H9 (cell line): ENCODE measurements around the gene JAG1. TPM values are rescaled to one million over a fixed set of nuclear protein-coding genes. Genes with fewer than 3 reads are reported as not detected.
A peak's percentile ranks its signal among the peaks of the same experiment; 100 is the strongest.

Source experiments
- DNase-seq: peaks from one replicate; pipeline ENCODE4 v3.0.0-alpha.2; 2017
- H2AFZ ChIP-seq: one replicate; pipeline ENCODE4 v1.6.1; 2013; ENCODE audit warnings: mild to moderate bottlenecking, low read length, control low read depth, moderate library complexity
- H2AK5ac ChIP-seq: 2 replicates; pipeline ENCODE4 v1.6.1; 2013; ENCODE audit warnings: low read length, control low read depth, mixed read lengths; ENCODE audit not compliant: insufficient read length
- H2BK120ac ChIP-seq: one replicate; pipeline ENCODE4 v1.6.1; 2013; ENCODE audit warnings: low read depth, mild to moderate bottlenecking, low read length, control low read depth, inconsistent platforms; ENCODE audit not compliant: poor library complexity, severe bottlenecking
- H2BK12ac ChIP-seq: 2 replicates; pipeline ENCODE4 v1.6.1; 2013; ENCODE audit warnings: low read length, control low read depth, mixed read lengths, low read depth; ENCODE audit not compliant: insufficient read length
- H2BK15ac ChIP-seq: 2 replicates; pipeline ENCODE4 v1.6.1; 2013; ENCODE audit warnings: low read depth, low read length, control low read depth
- H2BK20ac ChIP-seq: one replicate; pipeline ENCODE4 v1.6.1; 2013; ENCODE audit warnings: low read depth, mild to moderate bottlenecking, low read length, control low read depth, inconsistent platforms; ENCODE audit not compliant: poor library complexity, severe bottlenecking
- H2BK5ac ChIP-seq: 2 replicates; pipeline ENCODE4 v1.6.1; 2013; ENCODE audit warnings: low read length, control low read depth, mixed read lengths; ENCODE audit not compliant: insufficient read length
- H3K14ac ChIP-seq: 2 replicates; pipeline ENCODE4 v1.6.1; 2013; ENCODE audit warnings: low read length, control low read depth; ENCODE audit not compliant: insufficient read depth
- H3K18ac ChIP-seq: 2 replicates; pipeline ENCODE4 v1.6.1; 2013; ENCODE audit warnings: low read depth, mild to moderate bottlenecking, mixed read lengths, low read length, control low read depth; ENCODE audit not compliant: insufficient read length
- H3K23ac ChIP-seq: 2 replicates; pipeline ENCODE4 v1.6.1; 2013; ENCODE audit warnings: low read length, control low read depth, mixed read lengths, low read depth; ENCODE audit not compliant: insufficient read length
- H3K23me2 ChIP-seq: 2 replicates; pipeline ENCODE4 v1.6.1; 2013; ENCODE audit warnings: low read depth, mild to moderate bottlenecking, mixed read lengths, low read length, control low read depth; ENCODE audit not compliant: insufficient read length, poor library complexity, severe bottlenecking
- H3K27ac ChIP-seq: 2 replicates; pipeline ENCODE4 v1.5.1; 2013; ENCODE audit warnings: low read length, control low read depth, mixed read lengths, low read depth; ENCODE audit not compliant: insufficient read length
- H3K27me3 ChIP-seq: 2 replicates; pipeline ENCODE4 v1.6.1; 2013; ENCODE audit warnings: low read length, control low read depth, inconsistent platforms; ENCODE audit not compliant: insufficient read depth
- H3K4ac ChIP-seq: 2 replicates; pipeline ENCODE4 v1.6.1; 2013; ENCODE audit warnings: low read depth, mild to moderate bottlenecking, control low read depth, inconsistent platforms, low read length, moderate library complexity
- H3K4me1 ChIP-seq: 2 replicates; pipeline ENCODE4 v1.6.1; 2013; ENCODE audit warnings: low read length, control low read depth, inconsistent platforms; ENCODE audit not compliant: insufficient read depth
- H3K4me2 ChIP-seq: 2 replicates; pipeline ENCODE4 v1.6.1; 2013; ENCODE audit warnings: low read length, control low read depth, mixed read lengths; ENCODE audit not compliant: insufficient read length, insufficient read depth
- H3K56ac ChIP-seq: 2 replicates; pipeline ENCODE4 v1.6.1; 2013; ENCODE audit warnings: low read depth, mild to moderate bottlenecking, mixed read lengths, low read length, control low read depth; ENCODE audit not compliant: insufficient read length
- H3K79me1 ChIP-seq: 2 replicates; pipeline ENCODE4 v1.6.1; 2013; ENCODE audit warnings: low read depth, mild to moderate bottlenecking, moderate library complexity, low read length, control low read depth, inconsistent platforms; ENCODE audit not compliant: insufficient read depth, poor library complexity, severe bottlenecking
- H3K79me2 ChIP-seq: 2 replicates; pipeline ENCODE4 v1.6.1; 2013; ENCODE audit warnings: low read length, control low read depth, inconsistent platforms; ENCODE audit not compliant: insufficient read depth
- H3K9ac ChIP-seq: 2 replicates; pipeline ENCODE4 v1.6.1; 2013; ENCODE audit warnings: low read length, control low read depth, mixed read lengths; ENCODE audit not compliant: insufficient read length; ENCODE audit errors: extremely low read depth
- H3K9me3 ChIP-seq: one replicate; pipeline ENCODE4 v1.6.1; 2013; ENCODE audit warnings: low read depth, low read length, inconsistent platforms; ENCODE audit not compliant: control insufficient read depth
- H3T11ph ChIP-seq: one replicate; pipeline ENCODE4 v1.6.1; 2013; ENCODE audit warnings: mild to moderate bottlenecking, low read length, control low read depth, inconsistent platforms
- H4K20me1 ChIP-seq: one replicate; pipeline ENCODE4 v1.6.1; 2013; ENCODE audit not compliant: control insufficient read depth, insufficient read length, insufficient read depth
- H4K5ac ChIP-seq: 2 replicates; pipeline ENCODE4 v1.6.1; 2013; ENCODE audit warnings: low read depth, mild to moderate bottlenecking, mixed read lengths, low read length, control low read depth; ENCODE audit not compliant: insufficient read length
- H4K8ac ChIP-seq: replicated peaks from 2 replicates; pipeline ENCODE4 v1.6.1; 2013; ENCODE audit warnings: low read length, control low read depth, mixed read lengths, low read depth; ENCODE audit not compliant: insufficient read length
- H4K91ac ChIP-seq: 2 replicates; pipeline ENCODE4 v1.6.1; 2013; ENCODE audit warnings: low read depth, mild to moderate bottlenecking, moderate library complexity, mixed read lengths, low read length, control low read depth; ENCODE audit not compliant: insufficient read length
- H3K27ac Mint-ChIP-seq, 3 experiments: 2 replicates in 2 of 3; 3 replicates in 1 of 3; pipeline ENCODE4 v1.8.0; 2020 to 2021; ENCODE audit warnings: mixed read lengths in 3 of 3, mild to moderate bottlenecking in 1 of 3, moderate library complexity in 1 of 3
- H3K27me3 Mint-ChIP-seq: 2 replicates; pipeline ENCODE4 v1.8.0; 2021; ENCODE audit warnings: low read depth, mild to moderate bottlenecking, moderate library complexity, mixed read lengths
- H3K36me3 Mint-ChIP-seq, 3 experiments: 2 replicates in 2 of 3; 3 replicates in 1 of 3; pipeline ENCODE4 v1.8.0; 2020 to 2021; ENCODE audit warnings: low read depth in 3 of 3, mixed read lengths in 3 of 3; ENCODE audit not compliant: insufficient read depth in 1 of 3
- H3K4me1 Mint-ChIP-seq, 2 experiments: 2 replicates each; pipeline ENCODE4 v1.8.0; 2020; ENCODE audit warnings: mixed read lengths in 2 of 2
- H3K4me3 Mint-ChIP-seq, 2 experiments: 2 replicates in 1 of 2; 3 replicates in 1 of 2; pipeline ENCODE4 v1.8.0; 2020 to 2021; ENCODE audit warnings: mild to moderate bottlenecking in 2 of 2, mixed read lengths in 2 of 2, moderate library complexity in 1 of 2
- H3K9me3 Mint-ChIP-seq, 2 experiments: 2 replicates in 1 of 2; 3 replicates in 1 of 2; pipeline ENCODE4 v1.8.0; 2020; ENCODE audit warnings: mild to moderate bottlenecking in 2 of 2, mixed read lengths in 2 of 2, moderate library complexity in 1 of 2
- WGBS: extraction: QIAGEN DNeasy Blood & Tissue Kit; methylation state at CpG from one replicate; pipeline ENCODE4 v1.1.7; 2013; ENCODE audit warnings: missing lambda C conversion rate, low lambda C conversion rate, mixed read lengths; ENCODE audit not compliant: insufficient read length; ENCODE audit errors: extremely low coverage; 5-methylcytosine and 5-hydroxymethylcytosine counted together
- total RNA-seq: library from RNA; stranded (reverse); gene quantifications from 2 replicates; pipeline ENCODE4 v1.2.1, GENCODE V29; 2021
- TF ChIP-seq, protein P1 (sequence below): fragments of 200-600 bp; sonication (generic); conservative IDR thresholded peaks from 3 replicates; pipeline ENCODE4 v1.8.0; 2021; ENCODE audit warnings: antibody characterized with exemption, mild to moderate bottlenecking

JAG1 gene
- total RNA-seq, 1 experiment from 2014 or later = 58.1 TPM

DNA sequence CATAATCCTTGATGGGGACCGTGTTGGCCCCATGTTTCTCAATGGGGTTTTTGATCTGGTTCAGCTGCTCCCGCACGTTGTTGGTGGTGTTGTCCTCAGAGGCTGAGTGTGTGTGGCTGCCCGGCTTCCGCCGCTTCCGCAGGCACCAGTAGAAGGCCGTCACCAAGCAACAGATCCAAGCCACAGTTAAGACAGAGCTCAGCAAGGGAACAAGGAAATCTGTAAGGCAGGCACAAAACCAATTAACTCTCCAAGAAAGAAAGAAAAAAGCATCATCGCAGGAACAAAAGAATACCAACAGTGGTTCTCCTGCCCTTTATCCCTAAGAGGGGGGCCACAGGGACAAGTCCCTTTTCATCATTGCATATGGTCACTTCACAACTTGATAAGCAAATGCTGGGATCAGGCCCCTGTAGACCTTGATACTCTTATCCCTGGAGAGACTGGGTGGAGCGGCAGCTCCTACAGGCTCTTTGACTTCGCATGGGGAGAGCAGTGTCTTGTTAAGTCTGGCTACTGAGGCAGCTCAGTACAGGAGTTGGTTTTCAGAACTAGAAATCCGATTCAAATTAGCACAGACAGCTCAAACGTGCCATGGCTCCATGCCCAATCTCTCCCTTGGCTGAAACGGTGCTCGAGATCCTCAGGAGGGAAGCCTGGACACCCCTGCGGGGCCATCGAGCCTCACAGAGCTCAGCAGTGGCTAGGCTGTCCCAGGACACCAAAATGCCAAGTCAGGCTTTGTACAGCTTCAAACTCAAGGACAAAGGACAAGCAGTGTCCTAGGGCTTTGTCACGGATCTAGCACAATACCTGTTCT lies 33.9 kb downstream of the JAG1 start:
- H3K23ac ChIP-seq = no peak overlapping the region
- H3K4me2 ChIP-seq = no peak overlapping the region

More for the DNA sequence above, 33.9 kb downstream of the JAG1 start:
- H3K14ac ChIP-seq = no peak overlapping the region
- DNase-seq = no peak
- Mint-ChIP-seq H3K27me3 (no peaks in the 10 kb centered on the region; the same call in none of the 2 replicates), H3K4me1 (peaks cover 43 to 53% of the 10 kb centered on the region in 2 experiments), H3K9me3 (no peaks in the 10 kb centered on the region), H3K4me3 (no peak overlapping the region), H3K36me3 (peaks cover 48 to 80% (median 65%) of the 10 kb centered on the region in 3 experiments), H3K27ac (peak overlapping the region; percentile 4 to 66 (median 10); a peak in 3 of 7 replicates)
- no peaks in the 10 kb centered on the region for H3K23me2 ChIP-seq
- no peak overlapping the region for H3K9ac ChIP-seq
- H2BK12ac ChIP-seq = no peak overlapping the region
- H3K27ac ChIP-seq = no peak overlapping the region
- no peak overlapping the region for H2BK20ac ChIP-seq
- no peaks in the 10 kb centered on the region for H3K79me1 ChIP-seq
- no peak overlapping the region for H4K8ac ChIP-seq
- no peak overlapping the region for H4K5ac ChIP-seq
- no peak overlapping the region for H2BK15ac ChIP-seq
- H3K9me3 ChIP-seq = no peaks in the 10 kb centered on the region
- H3K18ac ChIP-seq = no peak overlapping the region
- H2BK120ac ChIP-seq = no peak overlapping the region
- no peak overlapping the region for H2AK5ac ChIP-seq
- no peaks in the 10 kb centered on the region for H3K79me2 ChIP-seq
- WGBS = no CpG with 5 or more reads among the region's 18 CpGs
- no peak overlapping the region for H2BK5ac ChIP-seq
- no peak overlapping the region for H3T11ph ChIP-seq
- TF ChIP-seq, protein P1, sequence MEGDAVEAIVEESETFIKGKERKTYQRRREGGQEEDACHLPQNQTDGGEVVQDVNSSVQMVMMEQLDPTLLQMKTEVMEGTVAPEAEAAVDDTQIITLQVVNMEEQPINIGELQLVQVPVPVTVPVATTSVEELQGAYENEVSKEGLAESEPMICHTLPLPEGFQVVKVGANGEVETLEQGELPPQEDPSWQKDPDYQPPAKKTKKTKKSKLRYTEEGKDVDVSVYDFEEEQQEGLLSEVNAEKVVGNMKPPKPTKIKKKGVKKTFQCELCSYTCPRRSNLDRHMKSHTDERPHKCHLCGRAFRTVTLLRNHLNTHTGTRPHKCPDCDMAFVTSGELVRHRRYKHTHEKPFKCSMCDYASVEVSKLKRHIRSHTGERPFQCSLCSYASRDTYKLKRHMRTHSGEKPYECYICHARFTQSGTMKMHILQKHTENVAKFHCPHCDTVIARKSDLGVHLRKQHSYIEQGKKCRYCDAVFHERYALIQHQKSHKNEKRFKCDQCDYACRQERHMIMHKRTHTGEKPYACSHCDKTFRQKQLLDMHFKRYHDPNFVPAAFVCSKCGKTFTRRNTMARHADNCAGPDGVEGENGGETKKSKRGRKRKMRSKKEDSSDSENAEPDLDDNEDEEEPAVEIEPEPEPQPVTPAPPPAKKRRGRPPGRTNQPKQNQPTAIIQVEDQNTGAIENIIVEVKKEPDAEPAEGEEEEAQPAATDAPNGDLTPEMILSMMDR = no peak
- H3K4me1 ChIP-seq = peaks cover 6% of the 10 kb centered on the region; the same call in 1 of the 2 replicates
- no peak overlapping the region for H3K56ac ChIP-seq
- no peaks in the 10 kb centered on the region for H4K20me1 ChIP-seq
- no peak overlapping the region for H2AFZ ChIP-seq
- H4K91ac ChIP-seq = no peak overlapping the region
- H3K27me3 ChIP-seq = no peaks in the 10 kb centered on the region
- no peak overlapping the region for H3K4ac ChIP-seq
